ENCODE results near the gene RAPGEF5. TPM values are rescaled to one million over a fixed set of nuclear protein-coding genes. Genes with fewer than 3 reads are reported as not detected.

RAPGEF5 gene
- total RNA-seq, 1 experiment from 2014 or later = 16.4 TPM

DNA sequence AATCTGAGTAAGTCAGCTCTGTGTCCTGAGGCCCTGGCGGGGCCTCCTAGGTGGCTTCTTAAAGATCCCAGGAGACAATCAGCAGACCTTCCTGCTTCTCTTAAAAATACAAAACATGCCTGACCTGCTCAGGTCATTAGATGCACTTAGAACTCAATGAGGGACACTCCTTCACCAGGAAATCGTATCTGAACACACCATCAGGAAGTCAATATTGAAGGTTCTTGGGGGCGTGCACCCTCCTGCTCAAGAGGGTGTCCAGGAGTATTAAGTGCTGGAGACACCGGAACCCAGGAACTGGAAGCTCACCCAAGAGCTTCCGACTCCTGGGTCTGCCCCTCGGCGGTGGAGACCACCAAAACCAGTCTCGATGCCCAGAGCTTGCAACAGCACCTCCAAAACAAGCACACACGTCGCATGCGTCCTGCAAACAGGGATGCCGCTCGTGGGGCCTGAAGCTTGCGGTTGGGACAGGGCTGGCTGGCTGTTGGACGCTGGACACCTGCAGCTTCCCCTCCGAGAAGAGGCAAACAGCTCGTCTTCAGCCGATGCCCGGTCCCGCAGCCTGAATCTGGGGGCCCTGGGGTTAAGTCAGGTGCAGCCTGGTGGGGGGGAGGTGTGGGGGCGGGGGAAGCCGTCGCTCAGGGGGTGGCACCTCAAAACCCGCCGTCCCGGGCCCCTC is 803 bp downstream of the RAPGEF5 start:
- no peaks in the 10 kb centered on the region for H3K27me3 ChIP-seq (ENCODE audit: insufficient read depth, low read depth)
- no peaks in the 10 kb centered on the region for H3K9me2 ChIP-seq (ENCODE audit: insufficient read depth)
- peaks cover 28% of the 10 kb centered on the region for H3F3A ChIP-seq (ENCODE audit: insufficient read depth, low read depth)
- peaks cover 44% of the 10 kb centered on the region for H3K79me2 ChIP-seq (ENCODE audit: low read depth)
- H3K9me3 ChIP-seq (ENCODE audit: insufficient read depth, low read depth) = peaks cover 4% of the 10 kb centered on the region; the same call in 1 of the 2 replicates
- CTCF ChIA-PET = no interaction called here
- DNase-seq = peak; percentile 33 to 42
- no peaks in the 10 kb centered on the region for H3K36me3 ChIP-seq (ENCODE audit: low read depth)
- intact Hi-C loops (cut with micrococcal nuclease; ENCODE audit: unreplicated experiment) = loop anchor here (2.0 kb wide), 1 partner anchor 87 kb away; no protein-coding TSS in a partner anchor
- TF ChIP-seq CTCF (conservative IDR thresholded peaks at IDR 0.05) = no peak
- TF ChIP-seq EZH2 (IDR thresholded peaks at IDR 0.05; ENCODE audit: low read depth) = no peak
- H2AFZ ChIP-seq = peak overlapping the region; percentile 91
- H3K27ac ChIP-seq = no peak overlapping the region
- H4K20me1 ChIP-seq (ENCODE audit: insufficient read depth) = no peaks in the 10 kb centered on the region
- peak overlapping the region; percentile 96 for H3K4me2 ChIP-seq
- BruUV-seq (replicated peaks) = no TSS peak
- H3K4me3 ChIP-seq = peak overlapping the region; percentile 83
- peaks cover 41% of the 10 kb centered on the region for H3K4me1 ChIP-seq (replicated peaks; ENCODE audit: insufficient read depth)
- POLR2A ChIA-PET (ENCODE audit: unreplicated experiment) = interaction anchor here (0.6 kb wide), 1 partner anchor 11 kb away, joined by 9 read pairs; no protein-coding TSS in a partner anchor

DNA sequence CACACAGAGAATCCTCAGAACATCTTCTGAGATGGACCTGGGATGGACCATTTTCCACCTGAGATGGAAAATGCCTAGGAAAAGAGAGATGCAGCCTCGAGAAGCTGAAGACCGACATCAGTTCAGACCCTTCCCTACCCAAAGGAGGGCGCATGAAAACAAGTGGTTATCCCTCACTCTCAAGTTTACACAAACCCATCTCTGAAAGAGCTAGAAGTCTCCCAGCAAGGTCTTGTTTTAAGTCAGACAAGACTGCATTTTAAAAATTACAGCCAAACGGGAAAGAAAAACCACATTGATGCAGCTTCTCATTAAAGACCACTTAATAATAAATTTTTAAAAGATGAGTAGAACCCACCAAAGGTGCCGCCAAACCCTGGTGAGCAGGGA is 1.3 kb downstream of the RAPGEF5 start:
- peaks cover 44% of the 10 kb centered on the region for H3K79me2 ChIP-seq (ENCODE audit: low read depth)
- TSS peak; percentile 45 for BruUV-seq (replicated peaks)
- H3K9me2 ChIP-seq (ENCODE audit: insufficient read depth) = no peaks in the 10 kb centered on the region
- intact Hi-C loops (cut with micrococcal nuclease; ENCODE audit: unreplicated experiment) = loop anchor here (2.0 kb wide), 1 partner anchor 87 kb away; no protein-coding TSS in a partner anchor
- TF ChIP-seq EZH2 (IDR thresholded peaks at IDR 0.05; ENCODE audit: low read depth) (no peak), CTCF (conservative IDR thresholded peaks at IDR 0.05) (no peak)
- ChIA-PET POLR2A (ENCODE audit: unreplicated experiment) (interaction anchor here (0.6 kb wide), 1 partner anchor 10 kb away, joined by 9 read pairs; no protein-coding TSS in a partner anchor), CTCF (interaction anchor here (0.6 kb wide), 1 partner anchor 87 kb away, joined by 3 read pairs; no protein-coding TSS in a partner anchor)
- peaks cover 47% of the 10 kb centered on the region for H3K4me1 ChIP-seq (replicated peaks; ENCODE audit: insufficient read depth)
- H3K4me2 ChIP-seq = peak overlapping the region; percentile 96
- H3K36me3 ChIP-seq (ENCODE audit: low read depth) = no peaks in the 10 kb centered on the region
- H2AFZ ChIP-seq = peak overlapping the region; percentile 91; the same call in 1 of the 2 replicates
- peak overlapping the region; percentile 83 for H3K4me3 ChIP-seq
- no peaks in the 10 kb centered on the region for H3K27me3 ChIP-seq (ENCODE audit: insufficient read depth, low read depth)
- H3K9me3 ChIP-seq (ENCODE audit: insufficient read depth, low read depth) = peaks cover 4% of the 10 kb centered on the region; the same call in 1 of the 2 replicates
- H3F3A ChIP-seq (ENCODE audit: insufficient read depth, low read depth) = peaks cover 33% of the 10 kb centered on the region
- no peak overlapping the region for H3K27ac ChIP-seq
- H4K20me1 ChIP-seq (ENCODE audit: insufficient read depth) = no peaks in the 10 kb centered on the region
- no peak for DNase-seq

DNA sequence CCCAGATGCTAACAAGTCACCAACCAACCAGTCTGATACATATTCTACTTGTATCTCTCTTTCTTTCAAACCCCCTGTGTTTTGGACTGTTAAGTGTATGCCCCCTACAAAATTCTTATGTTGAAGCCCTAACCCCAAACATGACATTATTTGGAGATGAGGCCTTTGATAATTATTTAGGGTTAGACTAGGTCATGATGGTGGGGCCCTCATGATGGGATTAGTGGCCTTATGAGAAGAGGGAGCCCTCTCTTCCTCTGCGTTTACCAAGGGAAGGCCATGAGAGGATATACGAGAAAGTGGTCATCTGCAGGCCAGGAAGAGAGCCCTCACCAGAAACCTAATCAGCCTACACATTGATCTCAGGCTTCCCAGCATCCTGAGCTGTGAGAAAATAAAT is 2.5 kb downstream of the RAPGEF5 start:
- POLR2A ChIA-PET (ENCODE audit: unreplicated experiment) = interaction anchor here (0.6 kb wide), 1 partner anchor 35 kb away, joined by 3 read pairs; no protein-coding TSS in a partner anchor
- no peaks in the 10 kb centered on the region for H3K36me3 ChIP-seq (ENCODE audit: low read depth)
- TF ChIP-seq CTCF (conservative IDR thresholded peaks at IDR 0.05) (no peak), EZH2 (IDR thresholded peaks at IDR 0.05; ENCODE audit: low read depth) (no peak)
- no peak overlapping the region for H3K4me3 ChIP-seq
- peaks cover 53% of the 10 kb centered on the region for H3K79me2 ChIP-seq (ENCODE audit: low read depth)
- H3K27me3 ChIP-seq (ENCODE audit: insufficient read depth, low read depth) = no peaks in the 10 kb centered on the region
- peaks cover 54% of the 10 kb centered on the region for H3K4me1 ChIP-seq (replicated peaks; ENCODE audit: insufficient read depth)
- H3K9me2 ChIP-seq (ENCODE audit: insufficient read depth) = no peaks in the 10 kb centered on the region
- no peak overlapping the region for H3K27ac ChIP-seq
- BruUV-seq (replicated peaks) = no TSS peak
- intact Hi-C loops (cut with micrococcal nuclease; ENCODE audit: unreplicated experiment) = loop anchor here (5.0 kb wide), 1 partner anchor 78 kb away; no protein-coding TSS in a partner anchor
- CTCF ChIA-PET = no interaction called here
- peaks cover 40% of the 10 kb centered on the region for H3F3A ChIP-seq (ENCODE audit: insufficient read depth, low read depth)
- peaks cover 4% of the 10 kb centered on the region; the same call in 1 of the 2 replicates for H3K9me3 ChIP-seq (ENCODE audit: insufficient read depth, low read depth)
- H2AFZ ChIP-seq = no peak overlapping the region
- DNase-seq = no peak
- no peaks in the 10 kb centered on the region for H4K20me1 ChIP-seq (ENCODE audit: insufficient read depth)
- no peak overlapping the region for H3K4me2 ChIP-seq
